Measurements from ENCODE around the gene ZNF831. TPM values are rescaled to one million over a fixed set of nuclear protein-coding genes. Genes with fewer than 3 reads are reported as not detected.

ZNF831 gene
- total RNA-seq, 1 experiment from 2014 or later = 0.15 TPM

- TF ChIP-seq ZBTB33 (IDR thresholded peaks at IDR 0.05; ENCODE audit: extremely low read depth, insufficient replicate concordance, low read length) = no peak
- no peak for TF ChIP-seq EZH2phosphoT487 (IDR thresholded peaks at IDR 0.05; ENCODE audit: borderline replicate concordance)
- TF ChIP-seq ELF1 (IDR thresholded peaks at IDR 0.05; ENCODE audit: borderline replicate concordance, low read depth) = no peak
- no peak for TF ChIP-seq POLR2A (IDR thresholded peaks at IDR 0.05; ENCODE audit: borderline replicate concordance, extremely low read depth, insufficient read depth, insufficient read length)
- TF ChIP-seq FOSL1 (IDR thresholded peaks at IDR 0.05; ENCODE audit: low read depth) = no peak
- no peak for TF ChIP-seq ZFX (IDR thresholded peaks at IDR 0.05)
- no peak for TF ChIP-seq SRF (IDR thresholded peaks at IDR 0.05; ENCODE audit: low read depth)
These were observed 13.2 kb downstream of the ZNF831 start (continued) for GRCh38 chr20:59176812-59177211.

- no peaks in the 10 kb centered on the region for H3K4me1 ChIP-seq (ENCODE audit: control insufficient read depth in 1 of 2, insufficient read depth in 2 of 2, low read length in 2 of 2)
- intact Hi-C loops (cut with micrococcal nuclease) = no loop called here
- BruUV-seq (replicated peaks) = no TSS peak
- H3K9me2 ChIP-seq (ENCODE audit: insufficient read depth) = no peaks in the 10 kb centered on the region
- no peak overlapping the region for H3K4me3 ChIP-seq (replicated peaks in 1 of 2; ENCODE audit: low read depth in 1 of 2, low read length in 2 of 2)
- no peak overlapping the region for H2AFZ ChIP-seq (ENCODE audit: low read depth, low read length, poor library complexity, severe bottlenecking)
- H3K36me3 ChIP-seq (ENCODE audit: control insufficient read depth in 1 of 2, insufficient read depth in 2 of 2, low read length in 2 of 2) = no peaks in the 10 kb centered on the region
- no peak overlapping the region for H3K27ac ChIP-seq (ENCODE audit: low read depth, low read length)
- no peaks in the 10 kb centered on the region for H3K9me3 ChIP-seq (ENCODE audit: control insufficient read depth in 1 of 2, insufficient read depth in 1 of 2, low read depth in 1 of 2, low read length in 2 of 2)
- H3K4me2 ChIP-seq (ENCODE audit: low read length) = no peak overlapping the region
- ChIA-PET POLR2A (no interaction called here), CTCF (no interaction called here), RAD21 (ENCODE audit: low non-redundant PET in 1 of 2, low total read pairs in 2 of 2, uncharacterized antibody in 2 of 2, unreplicated experiment in 2 of 2) (no interaction called here)
- H3K9ac ChIP-seq (ENCODE audit: low read length) = no peak overlapping the region
- no peak for ATAC-seq
- no peaks in the 10 kb centered on the region for H3K79me2 ChIP-seq (ENCODE audit: insufficient read depth, low read length)
- no peak for DNase-seq (ENCODE audit: low read depth, low spot score)
- H3K27me3 ChIP-seq (ENCODE audit: insufficient read depth, low read length) = peaks cover 24% of the 10 kb centered on the region
- no peaks in the 10 kb centered on the region for H4K20me1 ChIP-seq (ENCODE audit: insufficient read depth)
- TF ChIP-seq POLR2A (IDR thresholded peaks at IDR 0.05; ENCODE audit: borderline replicate concordance, extremely low read depth, insufficient read depth, insufficient read length) (no peak), MAX (IDR thresholded peaks at IDR 0.05) (no peak), EZH2phosphoT487 (IDR thresholded peaks at IDR 0.05; ENCODE audit: borderline replicate concordance) (no peak), ZNF274 (IDR thresholded peaks at IDR 0.05; ENCODE audit: low read depth, low read length) (no peak), CEBPB (IDR thresholded peaks at IDR 0.05; ENCODE audit: low read depth) (no peak), CBX3 (IDR thresholded peaks at IDR 0.05; ENCODE audit: low read depth) (no peak), RAD21 (IDR thresholded peaks at IDR 0.05; ENCODE audit: low read depth) (no peak), ATF3 (IDR thresholded peaks at IDR 0.05) (no peak), POLR2AphosphoS5 (IDR thresholded peaks at IDR 0.05; ENCODE audit: low read depth, low read length) (no peak), JUND (IDR thresholded peaks at IDR 0.05) (no peak), ZBTB33 (IDR thresholded peaks at IDR 0.05; ENCODE audit: extremely low read depth, insufficient replicate concordance, low read length) (no peak), CTCF (IDR thresholded peaks at IDR 0.05 in 2 of 3, conservative IDR thresholded peaks at IDR 0.05 in 1 of 3; ENCODE audit: borderline replicate concordance in 1 of 3, insufficient read depth in 1 of 3, low read depth in 2 of 3, low read length in 2 of 3) (no peak), ZFX (IDR thresholded peaks at IDR 0.05) (no peak), EZH2 (IDR thresholded peaks at IDR 0.05) (no peak), SRF (IDR thresholded peaks at IDR 0.05; ENCODE audit: low read depth) (no peak), ELF1 (IDR thresholded peaks at IDR 0.05; ENCODE audit: borderline replicate concordance, low read depth) (no peak), EGR1 (IDR thresholded peaks at IDR 0.05; ENCODE audit: low read depth) (no peak)
These were observed 13.9 kb downstream of the ZNF831 start for GRCh38 chr20:59177266-59178250.
